Vagina (tissue), 2 donors: Measurements from ENCODE around the gene PARVB.

ENCODE experiments used
- CTCF ChIP-seq, 3 experiments: fragments of 450-650 bp in 2 of 3; fragments of 200-600 bp in 1 of 3; sonication (generic) in 1 of 3; IDR thresholded peaks; one replicate each; pipeline ENCODE4 v1.5.1; 2017 to 2019; ENCODE audit warnings: antibody characterized with exemption in 3 of 3, mild to moderate bottlenecking in 2 of 3, moderate library complexity in 2 of 3
- POLR2A ChIP-seq, 2 donors: fragments of 450-650 bp; IDR thresholded peaks; one replicate each; pipeline ENCODE4 v1.6.1; 2017; ENCODE audit warnings: antibody characterized with exemption in 2 of 2, mild to moderate bottlenecking in 2 of 2, moderate library complexity in 2 of 2

DNA sequence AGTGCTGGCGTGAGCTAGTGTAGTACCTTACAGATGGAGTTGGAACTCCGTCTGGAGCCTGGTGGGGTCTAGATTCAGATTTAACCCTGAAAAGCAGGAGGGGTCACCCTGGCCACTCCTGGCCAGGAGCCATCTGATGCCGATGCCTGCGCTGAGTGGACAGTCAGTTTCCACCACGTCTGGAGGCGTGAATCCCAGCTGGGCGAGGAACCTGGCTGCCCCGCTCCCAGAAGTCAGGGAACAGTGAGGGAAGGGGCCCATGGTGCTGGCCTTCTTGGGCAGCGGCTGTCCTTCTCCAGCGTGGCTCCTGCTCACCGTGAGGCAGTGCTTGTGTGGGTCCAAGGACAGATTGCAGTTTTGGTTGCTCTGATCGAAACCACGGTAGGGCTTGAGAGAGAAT is 76.3 kb downstream of the PARVB start:
- TF ChIP-seq CTCF (IDR thresholded peaks at IDR 0.05) (no peak), POLR2A (IDR thresholded peaks at IDR 0.05) (no peak)
